Measurements from ENCODE around the gene SOBP.
A peak's percentile ranks its signal among the peaks of the same experiment; 100 is the strongest.

Gene SOBP

GRCh38 chr6:107589199-107589598, 99.3 kb downstream of the SOBP start:
- DNase-seq = no peak

- DNase-seq = no peak
Measured at GRCh38 chr6:107589934-107590333, 100.0 kb downstream of the SOBP start.

GRCh38 chr6:107590378-107590777, 100.5 kb downstream of the SOBP start:
- DNase-seq = no peak

- DNase-seq = no peak
Measured at GRCh38 chr6:107591346-107591745, 101.4 kb downstream of the SOBP start.

- DNase-seq = no peak
Measured at GRCh38 chr6:107592806-107593205, 102.9 kb downstream of the SOBP start.

GRCh38 chr6:107594736-107595135, 104.8 kb downstream of the SOBP start:
- DNase-seq = no peak

GRCh38 chr6:107598091-107598490, 108.2 kb downstream of the SOBP start:
- DNase-seq = no peak

GRCh38 chr6:107599043-107599442, 109.1 kb downstream of the SOBP start:
- DNase-seq = no peak

- DNase-seq = no peak
Measured at GRCh38 chr6:107600121-107600520, 110.2 kb downstream of the SOBP start.

GRCh38 chr6:107600936-107601335, 111.0 kb downstream of the SOBP start:
- no peak for DNase-seq

GRCh38 chr6:107601406-107601805, 111.5 kb downstream of the SOBP start:
- no peak for DNase-seq

GRCh38 chr6:107602321-107603005, 112.5 kb downstream of the SOBP start:
- no peak for DNase-seq

GRCh38 chr6:107603006-107603370, 113.1 kb downstream of the SOBP start:
- DNase-seq = no peak

- no peak for DNase-seq
Measured at GRCh38 chr6:107604549-107604948, 114.6 kb downstream of the SOBP start.

- DNase-seq = no peak
Measured at GRCh38 chr6:107606407-107606806, 116.5 kb downstream of the SOBP start.

GRCh38 chr6:107607116-107607515, 117.2 kb downstream of the SOBP start:
- DNase-seq = peak; percentile 65

GRCh38 chr6:107611094-107611810, 121.3 kb downstream of the SOBP start:
- DNase-seq = no peak

- DNase-seq = no peak
Measured at GRCh38 chr6:107612762-107613415, 123.0 kb downstream of the SOBP start.

- no peak for DNase-seq
Measured at GRCh38 chr6:107613651-107614379, 123.9 kb downstream of the SOBP start.

GRCh38 chr6:107614828-107615227, 124.9 kb downstream of the SOBP start:
- no peak for DNase-seq

GRCh38 chr6:107616775-107617174, 126.9 kb downstream of the SOBP start:
- DNase-seq = no peak

GRCh38 chr6:107617341-107617932, 127.5 kb downstream of the SOBP start:
- no peak for DNase-seq

GRCh38 chr6:107618672-107619071, 128.8 kb downstream of the SOBP start:
- DNase-seq = no peak
